Heart left ventricle (tissue), 13 donors: ENCODE data around the gene RBM10.

Source experiments
- CTCF ChIP-seq, 12 donors: fragments of 200-600 bp; sonication (generic) in 4 of 12; IDR thresholded peaks; one replicate each; pipeline versions ENCODE4 v1.5.0 to v1.8.0; 2018 to 2022; ENCODE audit warnings: antibody characterized with exemption in 12 of 12, mild to moderate bottlenecking in 5 of 12
- POLR2A ChIP-seq, 2 donors: fragments of 450-650 bp; IDR thresholded peaks; one replicate each; pipeline ENCODE4 v1.6.1; 2017; ENCODE audit warnings: antibody characterized with exemption in 2 of 2, mild to moderate bottlenecking in 2 of 2, moderate library complexity in 2 of 2
- donor health status: ischemic (EF 13 %, LVEDD 7.1; RV severe dilation, severe dysfunction).
- donor health status: DM: no; HTN: yes; CAD: no.
- donor health status: DM: no; HTN: no; CAD: no.
- donor health status: ischemic (EF 25% LVEDD 6.9; RV normal size, moderate dysfunction).
- donor health status: ischemic (EF 25% LVEDD 5.7; RV mildly dilated, moderate dysfunction).
- donor health status: ischemic (EF 35%, LVEDD 5.7; RV mildly dilated, moderate dysfunction).
- donor health status: nonischemic (EF 11% LVEDD 7.7; RV severe dilation, severe dysfunction).
- donor health status: DM: yes; HTN: yes; CAD: no.
- donor health status: PGD.
- donor health status: ischemic (EF 29% LVEDD 5.4; RV normal size, mild dysfunction).
- donor health status: nonischemic (EF 23%, LVEDD 6.1; RV moderate dilation, normal function).

GRCh38 chrX:47186096-47186740, 41.2 kb downstream of the RBM10 start:
- no peak for TF ChIP-seq CTCF (IDR thresholded peaks at IDR 0.05)
- TF ChIP-seq POLR2A (IDR thresholded peaks at IDR 0.05): no peak
